ENCODE measurements around the gene CBFA2T2.

GRCh38 chr20:33553516-33553915 lies 63.6 kb downstream of the CBFA2T2 start:
- TF ChIP-seq CTCF (IDR thresholded peaks at IDR 0.05; ENCODE audit: borderline replicate concordance, extremely low read depth, low read length, poor library complexity, severe bottlenecking) = no peak
- TF ChIP-seq EZH2 (IDR thresholded peaks at IDR 0.05; ENCODE audit: borderline replicate concordance, low read depth, low read length, severe bottlenecking) = no peak

All from DND-41 (cell line).